ENCODE measurements around the gene IVD.

Gene IVD

DNA sequence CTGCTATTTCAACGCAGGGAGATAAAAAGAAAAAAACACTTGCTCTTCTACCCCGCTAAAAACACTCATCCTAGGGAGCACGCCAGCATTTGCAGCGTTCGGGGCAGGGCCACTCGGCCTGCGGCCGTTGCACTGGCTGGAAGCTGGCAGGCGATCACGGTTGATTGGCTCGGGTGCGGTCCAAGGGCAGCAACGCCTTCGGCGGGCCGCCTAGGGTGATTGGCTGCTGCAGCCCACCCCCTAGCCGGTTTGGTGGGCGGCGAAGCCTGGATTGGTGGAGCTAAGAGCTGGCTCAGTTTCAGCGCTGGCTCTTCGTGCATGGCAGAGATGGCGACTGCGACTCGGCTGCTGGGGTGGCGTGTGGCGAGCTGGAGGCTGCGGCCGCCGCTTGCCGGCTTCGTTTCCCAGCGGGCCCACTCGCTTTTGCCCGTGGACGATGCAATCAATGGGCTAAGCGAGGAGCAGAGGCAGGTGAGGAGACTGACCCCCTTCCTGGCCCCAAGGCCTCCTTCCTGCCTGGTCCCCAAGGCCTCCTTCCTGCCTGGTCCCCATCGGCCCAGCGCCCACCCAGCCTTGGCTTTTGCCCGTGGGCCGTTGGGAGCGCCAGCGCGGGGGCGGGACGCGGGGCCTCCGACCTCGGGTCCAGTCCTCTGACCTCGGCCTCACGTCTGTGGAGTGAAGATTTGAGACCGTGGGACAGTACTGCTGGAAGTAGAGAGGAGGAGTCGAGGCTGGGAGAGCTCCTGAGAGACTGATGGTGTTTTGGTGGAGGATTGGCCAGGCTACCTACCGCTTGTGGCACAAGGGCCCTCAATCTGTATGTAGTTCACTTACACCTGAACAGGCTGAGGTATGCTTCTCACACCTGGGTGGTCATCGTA, at the start of gene IVD:
IVD (plus strand) TSS at position 295 of the 881 bp plus-strand sequence; CDS start at position 328, 33 bp downstream.
- DNase-seq = peak; percentile 77

DNA sequence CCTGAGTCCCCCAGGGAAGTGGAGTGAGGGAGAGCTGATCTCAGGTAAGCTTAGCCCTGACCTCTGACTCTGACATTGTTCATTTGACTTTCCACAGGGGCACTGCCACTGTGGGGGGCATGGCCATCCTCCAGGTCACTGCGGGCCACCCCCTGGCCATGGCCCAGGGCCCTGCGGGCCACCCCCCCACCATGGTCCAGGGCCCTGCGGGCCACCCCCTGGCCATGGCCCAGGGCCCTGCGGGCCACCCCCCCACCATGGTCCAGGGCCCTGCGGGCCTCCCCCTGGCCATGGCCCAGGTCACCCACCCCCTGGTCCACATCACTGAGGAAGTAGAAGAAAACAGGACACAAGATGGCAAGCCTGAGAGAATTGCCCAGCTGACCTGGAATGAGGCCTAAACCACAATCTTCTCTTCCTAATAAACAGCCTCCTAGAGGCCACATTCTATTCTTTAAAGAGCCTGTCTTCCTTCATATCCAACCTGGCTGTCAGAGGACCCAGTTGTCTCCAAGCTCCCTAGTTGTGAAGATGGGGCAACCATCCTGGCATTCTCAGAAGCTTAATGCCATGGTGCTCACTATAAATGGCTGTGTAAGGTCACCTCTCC, 49.5 kb upstream of the IVD start:
- no peak for DNase-seq

DNA sequence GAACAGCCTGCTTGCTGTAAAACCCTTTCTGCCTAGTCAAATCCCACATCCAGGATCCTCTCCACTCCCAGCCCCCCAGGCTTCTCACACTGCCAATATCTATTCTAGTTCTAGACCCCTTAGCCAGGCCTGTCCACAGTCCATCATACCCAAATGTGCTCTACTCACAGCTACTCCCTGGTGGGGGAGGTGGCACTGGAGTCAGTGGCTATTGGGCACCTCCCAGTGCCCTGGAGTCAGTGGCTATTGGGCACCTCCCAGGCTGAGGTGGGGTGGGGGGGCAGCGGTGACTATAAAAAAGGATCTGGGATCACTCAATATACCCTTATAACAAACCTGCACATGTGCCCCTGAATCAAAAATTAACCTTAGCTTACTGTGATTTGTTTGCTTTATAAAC, 48.3 kb upstream of the IVD start:
- DNase-seq = no peak

DNA sequence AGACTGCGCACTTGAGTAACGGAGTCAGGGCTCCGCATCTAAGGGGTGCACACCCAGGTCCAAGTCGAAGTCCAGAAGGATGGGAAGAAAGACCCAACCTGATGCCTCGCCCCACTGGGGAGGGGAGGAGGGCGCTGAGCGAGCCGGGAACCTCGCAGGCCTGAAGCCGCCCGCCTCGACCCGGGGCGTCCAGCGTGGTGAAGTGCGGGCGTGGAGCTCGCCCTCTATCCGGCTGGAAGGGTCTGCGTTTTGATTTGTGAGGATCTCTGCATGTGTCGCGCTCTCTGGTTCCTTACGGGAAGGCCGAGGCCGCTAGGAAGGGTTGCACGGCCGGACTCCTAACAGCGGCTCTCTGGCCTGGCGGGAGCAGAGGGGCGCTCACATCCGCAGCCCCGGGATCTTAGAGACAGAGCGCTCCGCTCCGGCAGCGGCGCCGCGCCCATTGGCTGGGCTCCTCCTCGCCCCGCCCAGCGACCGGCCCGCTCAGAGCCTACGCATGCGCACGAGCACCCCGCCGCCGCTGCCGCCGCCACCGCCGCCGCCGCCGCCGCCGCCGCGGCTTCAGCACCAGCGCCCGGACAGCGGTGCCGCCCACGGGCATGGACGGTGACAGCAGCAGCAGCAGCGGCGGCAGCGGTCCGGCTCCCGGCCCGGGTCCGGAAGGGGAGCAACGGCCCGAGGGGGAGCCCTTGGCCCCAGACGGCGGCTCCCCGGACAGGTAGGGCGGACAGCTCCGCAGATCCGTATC, 47.7 kb upstream of the IVD start, which contains the start of gene DISP2:
DISP2 (plus strand) TSS at position 497 of the 748 bp plus-strand sequence; CDS start at position 600, 103 bp downstream.
- DNase-seq = peak; percentile 58

- DNase-seq = no peak
Observed at GRCh38 chr15:40358471-40359353, 46.9 kb upstream of the IVD start.

DNA sequence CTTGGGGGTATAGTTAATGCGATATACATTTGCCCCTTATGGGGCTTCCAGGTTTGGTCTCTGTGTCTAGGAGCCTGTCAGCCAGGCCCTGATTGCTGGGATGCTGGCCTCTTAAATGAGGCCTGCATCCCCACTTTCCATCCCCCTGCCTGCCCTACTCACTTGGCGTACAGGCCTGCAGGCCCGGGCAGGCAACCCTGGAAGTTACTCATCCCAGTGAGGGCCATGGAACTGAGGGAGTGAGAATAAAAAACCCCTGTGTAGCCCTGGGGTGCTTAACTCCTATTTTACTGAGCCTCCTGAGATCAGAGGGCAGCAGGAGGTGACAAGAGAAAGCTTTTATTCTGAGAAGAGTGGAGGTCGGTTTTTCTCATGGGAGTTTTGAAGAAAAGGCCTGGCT, 45.6 kb upstream of the IVD start:
- no peak for DNase-seq

DNA sequence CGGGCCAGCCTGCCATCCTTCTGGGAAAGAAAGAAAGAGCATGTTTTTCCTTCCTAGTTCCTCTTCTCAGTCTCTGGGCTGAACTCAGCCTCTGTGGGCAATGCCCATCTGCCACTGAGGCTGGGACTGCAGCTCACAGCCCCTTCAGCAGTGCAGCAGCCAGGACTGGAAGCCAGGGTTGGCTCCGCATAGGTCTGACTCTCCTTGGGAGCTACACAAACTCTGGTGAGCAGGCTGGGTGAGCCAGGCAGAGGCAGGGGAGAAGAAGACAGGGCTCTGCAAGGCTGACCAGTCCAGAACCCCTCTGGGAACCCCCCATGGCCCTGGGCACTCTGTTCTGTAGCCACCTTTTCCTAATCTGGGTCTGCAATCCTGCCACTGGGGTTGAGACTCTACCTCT, 44.0 kb upstream of the IVD start:
- DNase-seq = no peak

GRCh38 chr15:40363611-40364010, 42.0 kb upstream of the IVD start:
- no peak for DNase-seq

DNA sequence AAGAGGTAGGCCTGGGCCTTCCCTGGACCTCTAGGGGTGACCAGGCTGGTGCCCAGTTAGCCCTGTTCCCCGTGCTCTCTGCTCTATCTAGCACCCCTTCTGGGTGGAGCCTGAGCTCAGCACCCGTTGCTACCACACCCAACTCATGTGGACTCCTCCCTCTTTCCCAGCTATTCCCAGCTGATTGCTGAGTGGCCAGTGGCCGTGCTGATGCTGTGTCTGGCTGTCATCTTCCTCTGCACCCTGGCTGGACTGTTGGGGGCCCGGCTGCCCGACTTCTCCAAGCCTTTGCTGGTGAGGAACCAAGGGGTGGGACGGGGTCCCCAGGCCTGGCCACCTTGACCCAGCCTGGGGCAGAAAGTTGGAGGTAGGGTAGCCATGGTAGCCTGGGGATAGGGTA, 41.3 kb upstream of the IVD start:
- no peak for DNase-seq

DNA sequence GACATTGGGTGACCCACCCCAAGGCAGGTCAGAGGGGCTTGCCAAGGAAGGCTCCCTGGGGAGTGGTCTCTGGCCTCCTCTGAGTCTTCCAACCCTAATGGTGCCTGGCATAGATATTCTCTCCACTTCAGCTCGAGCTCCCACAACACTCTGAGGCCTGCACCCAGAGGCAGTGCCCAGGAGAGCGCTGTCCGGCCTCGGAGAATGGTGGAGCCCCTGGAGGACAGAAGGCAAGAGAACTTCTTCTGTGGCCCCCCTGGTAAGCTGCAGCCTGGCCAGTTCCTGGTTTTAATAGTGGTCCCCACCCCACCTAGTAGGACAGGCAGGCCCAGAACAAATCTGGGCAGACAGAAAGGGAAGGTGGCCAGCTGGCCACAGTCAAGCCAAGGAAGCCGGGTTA, 40.6 kb upstream of the IVD start:
- DNase-seq = no peak

- DNase-seq = no peak
Observed at GRCh38 chr15:40365624-40366456, 39.8 kb upstream of the IVD start.

GRCh38 chr15:40366457-40367370, 38.9 kb upstream of the IVD start:
- no peak for DNase-seq

DNA sequence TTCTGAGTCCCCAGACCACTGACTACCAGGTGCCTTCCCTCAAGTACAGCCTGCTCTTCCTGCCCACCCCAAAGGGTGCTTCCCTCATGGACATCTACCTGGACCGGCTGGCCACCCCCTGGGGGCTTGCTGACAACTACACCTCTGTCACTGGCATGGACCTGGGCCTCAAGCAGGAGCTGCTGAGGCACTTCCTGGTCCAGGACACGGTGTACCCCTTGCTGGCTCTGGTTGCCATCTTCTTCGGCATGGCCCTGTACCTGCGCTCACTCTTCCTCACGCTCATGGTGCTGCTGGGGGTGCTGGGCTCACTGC, 38.3 kb upstream of the IVD start:
- no peak for DNase-seq

GRCh38 chr15:40367686-40368611, 37.6 kb upstream of the IVD start:
- DNase-seq = no peak

DNA sequence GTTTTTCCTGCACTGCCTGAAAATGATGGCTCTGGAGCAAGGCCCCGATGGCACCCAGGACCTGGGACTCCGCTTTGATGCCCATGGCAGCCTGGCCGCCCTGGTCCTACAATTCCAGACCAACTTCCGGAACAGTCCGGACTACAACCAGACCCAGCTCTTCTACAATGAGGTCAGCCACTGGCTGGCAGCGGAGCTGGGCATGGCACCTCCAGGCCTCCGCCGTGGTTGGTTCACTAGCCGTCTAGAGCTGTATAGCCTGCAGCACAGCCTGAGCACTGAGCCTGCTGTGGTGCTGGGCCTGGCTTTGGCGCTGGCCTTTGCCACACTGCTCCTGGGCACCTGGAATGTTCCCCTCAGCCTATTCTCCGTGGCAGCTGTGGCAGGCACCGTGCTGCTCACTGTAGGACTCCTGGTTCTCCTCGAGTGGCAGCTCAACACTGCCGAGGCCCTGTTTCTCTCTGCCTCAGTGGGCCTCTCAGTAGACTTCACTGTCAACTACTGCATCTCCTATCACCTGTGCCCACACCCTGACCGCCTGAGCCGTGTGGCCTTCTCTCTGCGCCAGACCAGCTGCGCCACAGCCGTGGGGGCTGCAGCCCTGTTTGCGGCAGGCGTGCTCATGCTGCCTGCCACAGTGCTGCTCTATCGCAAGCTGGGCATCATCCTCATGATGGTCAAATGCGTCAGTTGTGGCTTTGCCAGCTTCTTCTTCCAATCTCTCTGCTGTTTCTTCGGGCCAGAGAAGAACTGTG, 36.7 kb upstream of the IVD start:
- no peak for DNase-seq

DNA sequence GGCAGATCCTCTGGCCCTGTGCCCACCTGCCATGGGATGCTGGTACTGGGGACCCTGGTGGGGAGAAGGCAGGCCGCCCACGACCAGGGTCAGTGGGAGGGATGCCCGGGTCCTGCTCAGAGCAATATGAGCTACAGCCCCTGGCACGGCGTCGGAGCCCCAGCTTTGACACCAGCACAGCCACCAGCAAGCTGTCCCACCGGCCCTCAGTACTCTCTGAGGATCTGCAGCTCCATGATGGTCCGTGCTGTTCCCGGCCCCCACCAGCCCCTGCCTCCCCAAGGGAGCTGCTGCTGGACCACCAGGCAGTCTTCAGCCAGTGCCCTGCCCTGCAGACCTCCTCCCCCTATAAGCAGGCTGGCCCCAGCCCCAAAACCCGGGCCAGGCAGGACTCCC, 36.1 kb upstream of the IVD start:
- no peak for DNase-seq

DNA sequence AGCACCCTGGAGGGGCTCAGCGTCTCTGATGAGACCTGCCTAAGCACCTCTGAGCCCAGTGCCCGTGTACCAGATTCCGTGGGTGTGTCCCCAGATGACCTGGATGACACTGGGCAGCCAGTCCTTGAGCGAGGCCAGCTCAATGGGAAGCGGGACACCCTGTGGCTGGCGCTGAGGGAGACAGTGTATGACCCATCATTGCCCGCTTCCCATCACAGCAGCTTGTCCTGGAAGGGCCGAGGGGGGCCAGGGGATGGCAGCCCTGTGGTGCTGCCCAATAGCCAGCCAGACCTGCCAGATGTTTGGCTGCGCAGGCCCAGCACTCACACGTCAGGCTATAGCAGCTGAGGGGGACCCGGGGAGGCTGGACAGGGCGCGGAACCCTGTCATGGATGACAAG, 35.6 kb upstream of the IVD start:
- DNase-seq = no peak

- DNase-seq = no peak
Observed at GRCh38 chr15:40372981-40373380, 32.6 kb upstream of the IVD start.

GRCh38 chr15:40377606-40378005, 28.0 kb upstream of the IVD start:
- no peak for DNase-seq
